H1 (cell line): ENCODE results near the gene POLR3H.

Source experiments
- ATF2 ChIP-seq: IDR thresholded peaks from 2 replicates; pipeline ENCODE4 v1.6.1; 2012; ENCODE audit warnings: low read length, inconsistent platforms
- CEBPB ChIP-seq: IDR thresholded peaks from 2 replicates; pipeline ENCODE4 v1.6.1; 2012; ENCODE audit warnings: low read depth, low read length
- CTCF ChIP-seq, 3 experiments: IDR thresholded peaks; 1 replicate in 2 of 3; 2 replicates in 1 of 3; pipeline versions ENCODE4 v1.5.1 to v1.6.1; 2011; ENCODE audit warnings: low read length in 3 of 3, mild to moderate bottlenecking in 3 of 3, inconsistent platforms in 2 of 3, low read depth in 1 of 3, moderate library complexity in 1 of 3; ENCODE audit not compliant: insufficient read depth in 1 of 3; ENCODE audit errors: control extremely low read depth in 1 of 3
- MAFK ChIP-seq: IDR thresholded peaks from 2 replicates; pipeline ENCODE4 v1.6.1; 2012; ENCODE audit warnings: low read depth, mild to moderate bottlenecking, improper control_type of control experiment, low read length
- NRF1 ChIP-seq: IDR thresholded peaks from 2 replicates; pipeline ENCODE4 v1.6.1; 2011; ENCODE audit warnings: mild to moderate bottlenecking, low read depth, low read length, improper control_type of control experiment
- POLR2A ChIP-seq, 2 experiments: IDR thresholded peaks; 1 replicate in 1 of 2; 2 replicates in 1 of 2; pipeline ENCODE4 v1.6.1; 2011; ENCODE audit warnings: low read depth in 2 of 2, low read length in 2 of 2, mild to moderate bottlenecking in 2 of 2; ENCODE audit errors: control extremely low read depth in 1 of 2
- POLR2AphosphoS5 ChIP-seq: IDR thresholded peaks from 2 replicates; pipeline ENCODE4 v1.6.1; 2011; ENCODE audit warnings: low read depth, low read length
- SIN3A ChIP-seq, 2 experiments: IDR thresholded peaks in 1 of 2; conservative IDR thresholded peaks in 1 of 2; 2 replicates each; pipeline ENCODE4 v1.6.1; 2011 to 2012; ENCODE audit warnings: low read length in 2 of 2, improper control_type of control experiment in 1 of 2, low read depth in 1 of 2, mild to moderate bottlenecking in 1 of 2
- SUZ12 ChIP-seq: fragments of 200-600 bp; sonication (generic); IDR thresholded peaks from 2 replicates; pipeline ENCODE4 v1.6.1; 2012; ENCODE audit warnings: mild to moderate bottlenecking, inconsistent platforms, low read length, moderate library complexity, mixed read lengths
- TEAD4 ChIP-seq: IDR thresholded peaks from 2 replicates; pipeline ENCODE4 v1.6.1; 2012; ENCODE audit warnings: low read depth, low read length, inconsistent platforms, mixed read lengths
- USF2 ChIP-seq: IDR thresholded peaks from 2 replicates; pipeline ENCODE4 v1.6.1; 2011; ENCODE audit warnings: low read length, improper control_type of control experiment

GRCh38 chr22:41579997-41580355 lies 35.7 kb upstream of the POLR3H start:
- TF ChIP-seq NRF1 = no peak
- TF ChIP-seq SIN3A (conservative IDR thresholded peaks at IDR 0.05 in 1 of 2, IDR thresholded peaks at IDR 0.05 in 1 of 2; ENCODE audit: low read depth in 1 of 2, low read length in 2 of 2) = no peak
- no peak for TF ChIP-seq CTCF (IDR thresholded peaks at IDR 0.05; ENCODE audit: control extremely low read depth in 1 of 3, insufficient read depth in 1 of 3, low read depth in 1 of 3, low read length in 3 of 3)
- no peak for TF ChIP-seq SUZ12
- no peak for TF ChIP-seq USF2
- TF ChIP-seq POLR2AphosphoS5 = no peak
- TF ChIP-seq TEAD4 = no peak
- TF ChIP-seq POLR2A (IDR thresholded peaks at IDR 0.05; ENCODE audit: control extremely low read depth in 1 of 2, low read depth in 2 of 2, low read length in 2 of 2) = no peak
- TF ChIP-seq CEBPB = no peak
- no peak for TF ChIP-seq MAFK
- TF ChIP-seq ATF2 = no peak
